ENCODE measurements around the gene TMC4. TPM values are rescaled to one million over a fixed set of nuclear protein-coding genes. Genes with fewer than 3 reads are reported as not detected.

The TMC4 gene
- polyA plus RNA-seq, 3 donors = 1.5 to 2.5 (median 2.1) TPM

DNA sequence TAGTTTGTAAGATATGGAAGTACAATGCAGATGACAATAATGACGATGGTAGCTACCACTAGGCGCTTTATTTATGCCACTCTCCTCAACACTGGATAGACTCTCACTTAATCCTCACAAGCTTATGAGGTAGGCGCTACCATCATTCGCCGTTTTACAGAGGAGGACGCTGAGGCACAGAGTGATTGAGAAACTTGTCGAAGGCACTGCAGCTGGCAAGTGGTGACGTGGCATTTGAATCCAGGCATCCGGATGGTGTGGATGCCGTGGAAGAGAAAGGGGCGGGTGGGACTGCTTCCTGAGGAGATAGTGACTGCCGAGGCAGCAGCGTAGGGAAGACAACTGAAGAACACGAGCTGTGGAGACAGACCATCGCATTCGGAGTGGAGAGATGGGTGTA, 26.4 kb upstream of the TMC4 start:
- no peak overlapping the region for H2AFZ ChIP-seq (ENCODE audit: insufficient read depth, low read depth, low read length, poor library complexity, severe bottlenecking)
- H4K20me1 ChIP-seq (ENCODE audit: insufficient read depth, low read length) = peaks cover 36% of the 10 kb centered on the region
- 90% methylated on average over 8 of the region's 16 CpGs for WGBS (ENCODE audit: insufficient coverage)
- H3K36me3 ChIP-seq (replicated peaks in 1 of 2; ENCODE audit: control insufficient read depth in 1 of 2, insufficient read depth in 2 of 2, low read length in 2 of 2) = peaks cover 38 to 55% of the 10 kb centered on the region in 2 donors
- Mint-ChIP-seq H3K27ac (peak overlapping the region in 6 of 7 donors; percentile 62 to 100 (median 92)), H3K4me3 (peak overlapping the region in 1 of 2 donors; percentile 47), H3K4me1 (peaks cover 33% of the 10 kb centered on the region), H3K36me3 (peaks cover 56 to 65% of the 10 kb centered on the region in 2 donors), H3K9me3 (peaks cover 0 to 4% (median 0%) of the 10 kb centered on the region in 7 donors), H3K27me3 (ENCODE audit: low read depth in 3 of 3) (no peaks in the 10 kb centered on the region)
- no peak for DNase-seq
- H3K27ac ChIP-seq (ENCODE audit: low read depth in 1 of 2, low read length in 2 of 2) = peak overlapping the region in 1 of 2 donors; percentile 97
- intact Hi-C loops (cut with micrococcal nuclease) = loop anchor here (10.0 kb wide), 2 partner anchors 245 to 1455 kb away; partner anchors contain the start of genes LENG8 (in 1 of the 2) and U2AF2 (in 1 of the 2)
- TF ChIP-seq, protein P1, sequence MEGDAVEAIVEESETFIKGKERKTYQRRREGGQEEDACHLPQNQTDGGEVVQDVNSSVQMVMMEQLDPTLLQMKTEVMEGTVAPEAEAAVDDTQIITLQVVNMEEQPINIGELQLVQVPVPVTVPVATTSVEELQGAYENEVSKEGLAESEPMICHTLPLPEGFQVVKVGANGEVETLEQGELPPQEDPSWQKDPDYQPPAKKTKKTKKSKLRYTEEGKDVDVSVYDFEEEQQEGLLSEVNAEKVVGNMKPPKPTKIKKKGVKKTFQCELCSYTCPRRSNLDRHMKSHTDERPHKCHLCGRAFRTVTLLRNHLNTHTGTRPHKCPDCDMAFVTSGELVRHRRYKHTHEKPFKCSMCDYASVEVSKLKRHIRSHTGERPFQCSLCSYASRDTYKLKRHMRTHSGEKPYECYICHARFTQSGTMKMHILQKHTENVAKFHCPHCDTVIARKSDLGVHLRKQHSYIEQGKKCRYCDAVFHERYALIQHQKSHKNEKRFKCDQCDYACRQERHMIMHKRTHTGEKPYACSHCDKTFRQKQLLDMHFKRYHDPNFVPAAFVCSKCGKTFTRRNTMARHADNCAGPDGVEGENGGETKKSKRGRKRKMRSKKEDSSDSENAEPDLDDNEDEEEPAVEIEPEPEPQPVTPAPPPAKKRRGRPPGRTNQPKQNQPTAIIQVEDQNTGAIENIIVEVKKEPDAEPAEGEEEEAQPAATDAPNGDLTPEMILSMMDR (IDR thresholded peaks at IDR 0.05) = no peak
- H3K27me3 ChIP-seq (ENCODE audit: control insufficient read depth in 2 of 2, insufficient read depth in 2 of 2, low read length in 2 of 2) = no peaks in the 10 kb centered on the region
- peaks cover 39 to 44% of the 10 kb centered on the region in 2 donors for H3K4me1 ChIP-seq (ENCODE audit: control insufficient read depth in 1 of 2, insufficient read depth in 2 of 2, low read length in 2 of 2)
- no peak overlapping the region for H3K9ac ChIP-seq (ENCODE audit: insufficient read depth, low read length, poor library complexity, severe bottlenecking)
- H3K4me3 ChIP-seq (replicated peaks in 1 of 3; ENCODE audit: low read depth in 2 of 3, low read length in 3 of 3) = no peak overlapping the region
- H3K9me3 ChIP-seq (replicated peaks in 1 of 2; ENCODE audit: control insufficient read depth in 1 of 2, insufficient read depth in 1 of 2, low read length in 2 of 2) = no peaks in the 10 kb centered on the region
- H3K79me2 ChIP-seq (ENCODE audit: insufficient read depth, low read length) = peaks cover 44% of the 10 kb centered on the region
- H3K4me2 ChIP-seq (replicated peaks; ENCODE audit: extremely low read depth, low read length, poor library complexity, severe bottlenecking) = no peak overlapping the region

DNA sequence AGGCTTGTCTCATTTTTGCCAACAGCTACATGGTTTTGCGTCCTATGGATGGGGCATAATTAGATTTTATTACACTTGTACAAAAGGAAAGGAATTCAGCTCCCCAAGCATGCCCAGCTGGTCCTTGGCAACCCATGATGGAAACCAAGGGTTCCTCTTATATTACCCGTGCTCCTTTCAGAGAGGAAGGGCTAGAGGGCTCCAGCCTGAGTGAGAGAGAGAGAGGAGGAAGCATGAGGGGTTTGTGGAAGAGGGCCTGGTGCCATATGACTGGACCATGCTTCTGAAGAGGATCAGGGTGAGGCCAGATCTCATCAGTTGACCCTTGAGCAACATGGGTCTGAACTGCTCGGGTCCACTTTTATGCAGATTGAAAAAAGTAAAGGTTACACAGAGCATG, 24.2 kb upstream of the TMC4 start:
- peak overlapping the region in 5 of 7 donors; percentile 15 to 72 (median 54) for H3K27ac Mint-ChIP-seq
- TF ChIP-seq, protein P1 (IDR thresholded peaks at IDR 0.05) = no peak
- Histone ChIP-seq H3K36me3 (replicated peaks in 1 of 2; ENCODE audit: control insufficient read depth in 1 of 2, insufficient read depth in 2 of 2, low read length in 2 of 2) (peaks cover 30 to 55% of the 10 kb centered on the region in 2 donors), H3K79me2 (ENCODE audit: insufficient read depth, low read length) (peaks cover 39% of the 10 kb centered on the region), H3K4me3 (replicated peaks in 1 of 3; ENCODE audit: low read depth in 2 of 3, low read length in 3 of 3) (no peak overlapping the region), H3K4me1 (ENCODE audit: control insufficient read depth in 1 of 2, insufficient read depth in 2 of 2, low read length in 2 of 2) (peaks cover 27 to 29% of the 10 kb centered on the region in 2 donors), H4K20me1 (ENCODE audit: insufficient read depth, low read length) (peaks cover 23% of the 10 kb centered on the region), H3K9me3 (replicated peaks in 1 of 2; ENCODE audit: control insufficient read depth in 1 of 2, insufficient read depth in 1 of 2, low read length in 2 of 2) (no peaks in the 10 kb centered on the region), H3K4me2 (replicated peaks; ENCODE audit: extremely low read depth, low read length, poor library complexity, severe bottlenecking) (no peak overlapping the region), H3K27ac (ENCODE audit: low read depth in 1 of 2, low read length in 2 of 2) (peak overlapping the region in 1 of 2 donors; percentile 29), H3K27me3 (ENCODE audit: control insufficient read depth in 2 of 2, insufficient read depth in 2 of 2, low read length in 2 of 2) (no peaks in the 10 kb centered on the region), H3K9ac (ENCODE audit: insufficient read depth, low read length, poor library complexity, severe bottlenecking) (no peak overlapping the region), H2AFZ (ENCODE audit: insufficient read depth, low read depth, low read length, poor library complexity, severe bottlenecking) (no peak overlapping the region)
- 17% methylated on average over 1 of the region's 3 CpGs for WGBS (ENCODE audit: insufficient coverage)
- peaks cover 20% of the 10 kb centered on the region for H3K4me1 Mint-ChIP-seq
- H3K27me3 Mint-ChIP-seq (ENCODE audit: low read depth in 3 of 3) = peaks cover 0 to 1% (median 0%) of the 10 kb centered on the region in 3 donors
- intact Hi-C loops (cut with micrococcal nuclease) = loop anchor here (10.0 kb wide), 2 partner anchors 248 to 1458 kb away; partner anchors contain the start of genes LENG8 (in 1 of the 2) and U2AF2 (in 1 of the 2)
- DNase-seq = peak in 1 of 3 donors; percentile 30
- H3K4me3 Mint-ChIP-seq = no peak overlapping the region
- H3K9me3 Mint-ChIP-seq = peaks cover 0 to 4% (median 0%) of the 10 kb centered on the region in 7 donors
- H3K36me3 Mint-ChIP-seq = peaks cover 56 to 65% of the 10 kb centered on the region in 2 donors

All from CD14-positive monocyte (primary cell).